LNCAP (cell line): ENCODE measurements around the gene OR5A2.

ENCODE experiments used
- TF ChIP-seq, protein P1 (sequence below): fragments of 450-650 bp; IDR thresholded peaks from 2 replicates; pipeline ENCODE4 v1.5.1; 2017; ENCODE audit warnings: mild to moderate bottlenecking

OR5A2 gene

GRCh38 chr11:59380263-59381059 is 45.8 kb downstream of the OR5A2 start:
- TF ChIP-seq, protein P1, sequence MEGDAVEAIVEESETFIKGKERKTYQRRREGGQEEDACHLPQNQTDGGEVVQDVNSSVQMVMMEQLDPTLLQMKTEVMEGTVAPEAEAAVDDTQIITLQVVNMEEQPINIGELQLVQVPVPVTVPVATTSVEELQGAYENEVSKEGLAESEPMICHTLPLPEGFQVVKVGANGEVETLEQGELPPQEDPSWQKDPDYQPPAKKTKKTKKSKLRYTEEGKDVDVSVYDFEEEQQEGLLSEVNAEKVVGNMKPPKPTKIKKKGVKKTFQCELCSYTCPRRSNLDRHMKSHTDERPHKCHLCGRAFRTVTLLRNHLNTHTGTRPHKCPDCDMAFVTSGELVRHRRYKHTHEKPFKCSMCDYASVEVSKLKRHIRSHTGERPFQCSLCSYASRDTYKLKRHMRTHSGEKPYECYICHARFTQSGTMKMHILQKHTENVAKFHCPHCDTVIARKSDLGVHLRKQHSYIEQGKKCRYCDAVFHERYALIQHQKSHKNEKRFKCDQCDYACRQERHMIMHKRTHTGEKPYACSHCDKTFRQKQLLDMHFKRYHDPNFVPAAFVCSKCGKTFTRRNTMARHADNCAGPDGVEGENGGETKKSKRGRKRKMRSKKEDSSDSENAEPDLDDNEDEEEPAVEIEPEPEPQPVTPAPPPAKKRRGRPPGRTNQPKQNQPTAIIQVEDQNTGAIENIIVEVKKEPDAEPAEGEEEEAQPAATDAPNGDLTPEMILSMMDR, result no peak

DNA sequence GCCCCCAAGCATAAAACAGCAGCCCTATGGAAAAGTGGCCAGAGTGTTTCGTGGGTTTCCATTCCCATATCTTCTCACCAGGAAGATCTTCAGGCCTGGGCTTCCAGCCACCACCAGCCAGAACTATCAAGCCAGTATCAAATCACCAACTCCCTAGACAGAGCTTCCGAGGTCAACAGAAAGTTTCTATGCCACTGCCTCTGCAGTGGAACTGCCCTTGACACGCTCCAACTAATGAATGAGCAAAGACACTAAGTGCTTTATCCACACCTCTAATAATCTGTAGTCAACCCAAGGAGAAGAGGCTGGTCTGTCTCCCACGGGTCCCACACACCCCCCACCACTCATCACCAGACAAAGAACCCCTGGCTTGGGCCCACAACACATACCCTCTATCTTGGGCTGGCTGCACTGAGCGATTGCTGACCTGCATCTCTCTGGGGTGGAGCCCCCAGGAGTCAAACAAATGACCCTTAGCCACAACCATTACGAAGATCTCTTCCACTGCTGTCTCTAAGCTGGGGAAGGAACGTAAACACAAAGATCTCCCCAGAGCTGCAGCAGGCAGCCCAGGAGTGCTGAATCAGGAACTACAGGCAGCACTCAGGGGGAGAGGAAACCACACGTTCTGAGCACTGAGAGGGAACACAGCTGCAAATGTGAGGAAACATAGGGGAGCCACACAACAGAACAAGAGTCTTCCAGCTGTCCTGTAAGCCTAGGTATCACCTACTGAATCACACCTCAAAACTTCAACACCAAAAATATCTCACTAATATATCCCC is 57.8 kb downstream of the OR5A2 start:
- TF ChIP-seq, protein P1, result no peak
